ENCODE results near the gene CEP76. TPM values are rescaled to one million over a fixed set of nuclear protein-coding genes. Genes with fewer than 3 reads are reported as not detected.

CEP76 gene
- polyA plus RNA-seq, 3 donors: 2.7 to 3.4 (median 3.0) TPM

DNA sequence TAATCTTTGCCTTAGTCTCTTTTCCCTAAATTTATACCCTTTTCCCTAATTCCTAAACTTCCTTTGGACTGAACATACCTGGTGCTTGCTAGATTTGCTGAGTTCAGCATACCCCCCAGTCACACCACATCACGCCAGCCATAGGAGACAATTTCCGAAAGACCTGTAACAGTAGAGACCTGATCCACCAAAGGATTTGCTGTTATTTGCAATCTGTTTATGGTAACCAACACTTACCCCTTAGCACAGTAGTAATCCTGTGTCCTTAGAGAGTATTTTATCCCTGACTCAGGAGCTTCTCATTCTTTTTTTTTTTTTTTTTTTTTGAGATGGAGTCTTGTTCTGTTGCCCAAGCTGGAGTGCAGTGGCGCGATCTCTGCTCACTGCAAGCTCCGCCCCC, 8.9 kb upstream of the CEP76 start:
- Histone ChIP-seq H3K27me3 (ENCODE audit: control insufficient read depth in 2 of 2, insufficient read depth in 2 of 2, low read length in 2 of 2) (no peaks in the 10 kb centered on the region), H3K4me2 (replicated peaks; ENCODE audit: extremely low read depth, low read length, poor library complexity, severe bottlenecking) (no peak overlapping the region), H4K20me1 (ENCODE audit: insufficient read depth, low read length) (peaks cover 7% of the 10 kb centered on the region), H3K27ac (ENCODE audit: low read depth in 1 of 2, low read length in 2 of 2) (peak overlapping the region in 1 of 2 donors; percentile 23), H3K4me3 (replicated peaks in 1 of 3; ENCODE audit: low read depth in 2 of 3, low read length in 3 of 3) (no peak overlapping the region), H3K9me3 (replicated peaks in 1 of 2; ENCODE audit: control insufficient read depth in 1 of 2, insufficient read depth in 1 of 2, low read length in 2 of 2) (no peaks in the 10 kb centered on the region), H3K9ac (ENCODE audit: insufficient read depth, low read length, poor library complexity, severe bottlenecking) (no peak overlapping the region), H3K4me1 (ENCODE audit: control insufficient read depth in 1 of 2, insufficient read depth in 2 of 2, low read length in 2 of 2) (no peaks in the 10 kb centered on the region), H3K79me2 (ENCODE audit: insufficient read depth, low read length) (peaks cover 32% of the 10 kb centered on the region), H3K36me3 (replicated peaks in 1 of 2; ENCODE audit: control insufficient read depth in 1 of 2, insufficient read depth in 2 of 2, low read length in 2 of 2) (peaks cover 75 to 99% of the 10 kb centered on the region in 2 donors), H2AFZ (ENCODE audit: insufficient read depth, low read depth, low read length, poor library complexity, severe bottlenecking) (no peak overlapping the region)
- H3K36me3 Mint-ChIP-seq: peaks cover 62 to 94% of the 10 kb centered on the region in 2 donors
- no peak overlapping the region for H3K4me3 Mint-ChIP-seq
- TF ChIP-seq, protein P1, sequence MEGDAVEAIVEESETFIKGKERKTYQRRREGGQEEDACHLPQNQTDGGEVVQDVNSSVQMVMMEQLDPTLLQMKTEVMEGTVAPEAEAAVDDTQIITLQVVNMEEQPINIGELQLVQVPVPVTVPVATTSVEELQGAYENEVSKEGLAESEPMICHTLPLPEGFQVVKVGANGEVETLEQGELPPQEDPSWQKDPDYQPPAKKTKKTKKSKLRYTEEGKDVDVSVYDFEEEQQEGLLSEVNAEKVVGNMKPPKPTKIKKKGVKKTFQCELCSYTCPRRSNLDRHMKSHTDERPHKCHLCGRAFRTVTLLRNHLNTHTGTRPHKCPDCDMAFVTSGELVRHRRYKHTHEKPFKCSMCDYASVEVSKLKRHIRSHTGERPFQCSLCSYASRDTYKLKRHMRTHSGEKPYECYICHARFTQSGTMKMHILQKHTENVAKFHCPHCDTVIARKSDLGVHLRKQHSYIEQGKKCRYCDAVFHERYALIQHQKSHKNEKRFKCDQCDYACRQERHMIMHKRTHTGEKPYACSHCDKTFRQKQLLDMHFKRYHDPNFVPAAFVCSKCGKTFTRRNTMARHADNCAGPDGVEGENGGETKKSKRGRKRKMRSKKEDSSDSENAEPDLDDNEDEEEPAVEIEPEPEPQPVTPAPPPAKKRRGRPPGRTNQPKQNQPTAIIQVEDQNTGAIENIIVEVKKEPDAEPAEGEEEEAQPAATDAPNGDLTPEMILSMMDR (IDR thresholded peaks at IDR 0.05): no peak
- H3K4me1 Mint-ChIP-seq: no peaks in the 10 kb centered on the region
- H3K27me3 Mint-ChIP-seq (ENCODE audit: low read depth in 3 of 3): no peaks in the 10 kb centered on the region
- H3K9me3 Mint-ChIP-seq: no peaks in the 10 kb centered on the region
- intact Hi-C loops (cut with micrococcal nuclease): no loop called here
- no peak for DNase-seq
- H3K27ac Mint-ChIP-seq: peak overlapping the region in 1 of 7 donors; percentile 41
- WGBS (ENCODE audit: insufficient coverage): 96% methylated on average over 3 of the region's 5 CpGs

DNA sequence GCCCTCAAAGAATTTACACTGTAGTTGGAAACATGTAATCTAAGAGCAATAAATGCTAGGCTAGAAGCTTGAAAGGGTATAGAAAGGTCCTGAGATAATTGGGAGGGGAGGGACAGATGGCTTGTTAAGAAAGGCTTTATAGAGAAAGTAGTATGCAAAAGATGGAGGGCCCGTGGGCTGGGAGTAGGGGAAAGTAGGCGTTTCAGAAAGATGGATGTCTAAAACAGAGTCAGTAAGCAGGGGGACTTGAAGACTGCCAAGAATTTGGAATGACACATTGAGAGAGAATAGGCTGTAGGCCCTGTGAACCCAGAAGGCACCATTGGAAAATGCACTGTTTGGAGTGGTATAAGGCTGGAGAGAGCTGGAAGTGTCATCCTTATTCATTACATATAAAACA, 1.1 kb upstream of the CEP76 start:
- Mint-ChIP-seq H3K4me3 (peak overlapping the region; percentile 98 to 99), H3K9me3 (no peaks in the 10 kb centered on the region), H3K4me1 (peaks cover 31% of the 10 kb centered on the region), H3K27me3 (ENCODE audit: low read depth in 3 of 3) (no peaks in the 10 kb centered on the region), H3K27ac (peak overlapping the region; percentile 61 to 100 (median 99)), H3K36me3 (peaks cover 22 to 36% of the 10 kb centered on the region in 2 donors)
- H3K4me3 ChIP-seq (replicated peaks in 1 of 3; ENCODE audit: low read depth in 2 of 3, low read length in 3 of 3): peak overlapping the region; percentile 84 to 89 (median 89)
- H4K20me1 ChIP-seq (ENCODE audit: insufficient read depth, low read length): peaks cover 14% of the 10 kb centered on the region
- H3K9ac ChIP-seq (ENCODE audit: insufficient read depth, low read length, poor library complexity, severe bottlenecking): peak overlapping the region; percentile 98
- peaks cover 22 to 32% of the 10 kb centered on the region in 2 donors for H3K4me1 ChIP-seq (ENCODE audit: control insufficient read depth in 1 of 2, insufficient read depth in 2 of 2, low read length in 2 of 2)
- H3K27me3 ChIP-seq (ENCODE audit: control insufficient read depth in 2 of 2, insufficient read depth in 2 of 2, low read length in 2 of 2): no peaks in the 10 kb centered on the region
- H3K36me3 ChIP-seq (replicated peaks in 1 of 2; ENCODE audit: control insufficient read depth in 1 of 2, insufficient read depth in 2 of 2, low read length in 2 of 2): peaks cover 30 to 43% of the 10 kb centered on the region in 2 donors
- peak overlapping the region; percentile 95 for H2AFZ ChIP-seq (ENCODE audit: insufficient read depth, low read depth, low read length, poor library complexity, severe bottlenecking)
- H3K4me2 ChIP-seq (replicated peaks; ENCODE audit: extremely low read depth, low read length, poor library complexity, severe bottlenecking): peak overlapping the region; percentile 87
- WGBS (ENCODE audit: insufficient coverage): 0% methylated on average over 2 of the region's 2 CpGs
- peak overlapping the region in 1 of 2 donors; percentile 95 for H3K27ac ChIP-seq (ENCODE audit: low read depth in 1 of 2, low read length in 2 of 2)
- TF ChIP-seq, protein P1 (IDR thresholded peaks at IDR 0.05): no peak
- peaks cover 75% of the 10 kb centered on the region for H3K79me2 ChIP-seq (ENCODE audit: insufficient read depth, low read length)
- intact Hi-C loops (cut with micrococcal nuclease): loop anchor here in 1 of 2 donors (5.0 kb wide), 1 partner anchor 1024 kb away; the partner anchor contains the start of genes FAM210A and RNMT
- no peaks in the 10 kb centered on the region for H3K9me3 ChIP-seq (replicated peaks in 1 of 2; ENCODE audit: control insufficient read depth in 1 of 2, insufficient read depth in 1 of 2, low read length in 2 of 2)
- DNase-seq: no peak
